Small intestine (tissue), 16 donors: ENCODE measurements around the gene HOPX. TPM values are rescaled to one million over a fixed set of nuclear protein-coding genes. Genes with fewer than 3 reads are reported as not detected.
"Not testable (repeated sequence)": the region's sequence is repeated elsewhere in the genome, so short reads cannot be mapped to it uniquely, and the experiment has no call there.

Source experiments
- DNase-seq, 2 donors: peaks; one replicate each; pipeline versions ENCODE4 v3.0.0 to v3.0.0-alpha.2; 2013
- FAIRE-seq: peaks from 2 replicates; lab custom pipeline; 2012; peaks lifted over from hg19 to GRCh38; lab: Jason Lieb, UNC
- H3K27ac ChIP-seq, 3 donors: one replicate each; pipeline ENCODE4 v1.5.1; 2013; ENCODE audit warnings: low read length in 2 of 3, mild to moderate bottlenecking in 2 of 3, control low read depth in 1 of 3, inconsistent platforms in 1 of 3, low read depth in 1 of 3, moderate library complexity in 1 of 3
- H3K27me3 ChIP-seq, 3 donors: one replicate each; pipeline ENCODE4 v1.6.1; 2013; ENCODE audit warnings: low read length in 3 of 3, inconsistent platforms in 1 of 3; ENCODE audit not compliant: control insufficient read depth in 3 of 3, insufficient read depth in 3 of 3
- H3K36me3 ChIP-seq, 3 donors: one replicate each; pipeline ENCODE4 v1.6.1; 2013; ENCODE audit warnings: low read length in 3 of 3, inconsistent platforms in 1 of 3, low read depth in 1 of 3, mild to moderate bottlenecking in 1 of 3, moderate library complexity in 1 of 3; ENCODE audit not compliant: control insufficient read depth in 3 of 3, insufficient read depth in 2 of 3
- H3K4me1 ChIP-seq, 3 donors: one replicate each; pipeline ENCODE4 v1.6.1; 2013; ENCODE audit warnings: low read length in 2 of 3, inconsistent platforms in 1 of 3, low read depth in 1 of 3, mild to moderate bottlenecking in 1 of 3, moderate library complexity in 1 of 3; ENCODE audit not compliant: control insufficient read depth in 3 of 3, insufficient read depth in 2 of 3
- H3K4me3 ChIP-seq, 3 donors: one replicate each; pipeline ENCODE4 v1.5.1; 2013; ENCODE audit warnings: low read length in 3 of 3, control low read depth in 1 of 3, inconsistent platforms in 1 of 3, low read depth in 1 of 3, mild to moderate bottlenecking in 1 of 3, moderate library complexity in 1 of 3
- H3K9me3 ChIP-seq, 2 donors: one replicate each; pipeline ENCODE4 v1.6.1; 2013; ENCODE audit warnings: low read depth in 1 of 2, low read length in 1 of 2; ENCODE audit not compliant: control insufficient read depth in 2 of 2, insufficient read depth in 1 of 2
- WGBS, 3 donors: extraction: QIAGEN DNeasy Blood & Tissue Kit; methylation state at CpG; one replicate each; pipeline ENCODE4 v1.1.7; 2013; 5-methylcytosine and 5-hydroxymethylcytosine counted together
- long read RNA-seq, 10 donors: transcript quantifications; one replicate each; lab custom pipeline, GENCODE V29; 2026
- polyA plus RNA-seq, 4 donors: library from polyadenylated mRNA; stranded (reverse) in 3 of 4; unstranded in 1 of 4; fragments of 200-250 nt in 3 of 4; fragments of 120-200 nt in 1 of 4; gene quantifications; one replicate each; pipeline versions ENCODE4 v1.2.1 to v1.2.3, GENCODE V29; 2013
- donor health status: healthy with polysubstance abuse.
- donor health status: control.
- donor health status: control.
- donor health status: Bipolar disorder and iron deficiency.
- donor health status: healthy.

Gene HOPX, protein sequence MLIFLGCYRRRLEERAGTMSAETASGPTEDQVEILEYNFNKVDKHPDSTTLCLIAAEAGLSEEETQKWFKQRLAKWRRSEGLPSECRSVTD
- 100 to 1,000 TPM in 1 of 4 donors, 10 to 100 TPM in 2, 1 to 10 TPM in 1; 8.6 to 146 (median 47.4) TPM for polyA plus RNA-seq
- long read RNA-seq, donor 1, transcript HOPX-207 (1 exons, 3,203 nt): minor isoform, 6 of 24 reads
- long read RNA-seq, donor 1, transcript HOPX-201 (3 exons, 1,129 nt): major isoform, 10 of 24 reads
- long read RNA-seq, donor 1, partial matches to known transcripts: 0 of 24 reads
- long read RNA-seq, donor 1, other reads (novel, unspliced or antisense): 0 of 24 reads
- long read RNA-seq, donor 2, partial matches to known transcripts: 0 of 3 reads
- long read RNA-seq, donor 2, other reads (novel, unspliced or antisense): 0 of 3 reads
- long read RNA-seq, donor 3, transcript HOPX-202 (3 exons, 1,611 nt): major isoform, 6 of 19 reads
- long read RNA-seq, donor 3, transcript HOPX-207 (1 exons, 3,203 nt): major isoform, 6 of 19 reads
- long read RNA-seq, donor 3, partial matches to known transcripts: 0 of 19 reads
- long read RNA-seq, donor 3, other reads (novel, unspliced or antisense): 0 of 19 reads
- long read RNA-seq, donor 4: 0 reads
- long read RNA-seq, donor 5, partial matches to known transcripts: 0 of 3 reads
- long read RNA-seq, donor 5, other reads (novel, unspliced or antisense): 0 of 3 reads
- long read RNA-seq, donor 6, transcript HOPX-202 (3 exons, 1,611 nt): major isoform, 5 of 12 reads
- long read RNA-seq, donor 6, partial matches to known transcripts: 0 of 12 reads
- long read RNA-seq, donor 6, other reads (novel, unspliced or antisense): 0 of 12 reads
- long read RNA-seq, donor 7: 0 reads
- long read RNA-seq, donor 8, partial matches to known transcripts: 0 of 6 reads
- long read RNA-seq, donor 8, other reads (novel, unspliced or antisense): 0 of 6 reads
- long read RNA-seq, donor 9, partial matches to known transcripts: 0 of 3 reads
- long read RNA-seq, donor 9, other reads (novel, unspliced or antisense): 0 of 3 reads
- long read RNA-seq, donor 10, partial matches to known transcripts: 0 of 4 reads
- long read RNA-seq, donor 10, other reads (novel, unspliced or antisense): 0 of 4 reads

DNA sequence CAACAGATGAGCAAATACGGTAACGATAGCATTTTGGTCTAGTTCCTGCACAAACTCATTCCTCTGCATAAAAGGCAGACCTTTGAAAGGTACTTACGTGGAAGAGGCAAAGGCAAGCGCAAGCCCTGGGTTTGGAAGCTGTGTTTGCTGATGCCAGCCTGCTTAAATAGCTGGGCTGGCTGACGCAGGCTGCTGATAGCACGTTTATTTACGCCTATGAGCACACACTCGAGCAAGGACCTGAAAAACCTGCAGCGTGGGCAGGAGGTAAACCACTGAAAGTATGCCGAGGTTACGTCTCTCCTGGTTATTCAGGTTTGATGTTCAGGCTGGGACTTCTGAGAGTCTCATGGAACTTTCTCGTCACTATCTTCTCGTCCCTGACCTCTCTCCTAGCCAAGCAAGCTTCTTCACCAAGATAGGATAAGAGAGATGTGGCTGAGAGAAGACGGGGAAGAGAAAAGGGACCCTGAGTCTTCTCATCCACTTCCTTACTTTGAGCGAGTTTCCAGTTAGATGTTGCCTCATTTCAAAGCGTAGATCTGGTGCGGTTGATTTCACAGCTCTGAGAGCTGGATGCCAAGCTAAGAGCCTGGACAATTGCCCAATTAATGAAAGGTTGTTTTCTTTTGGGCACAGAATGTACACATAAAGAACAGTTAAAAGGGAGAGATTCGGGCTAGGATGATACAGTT lies at the start of gene HOPX:
Gene HOPX (minus strand): TSS at position 139 of the 695 bp plus-strand sequence. CDS start 23,480 bp downstream, outside the sequence.
- H3K9me3 ChIP-seq: no peaks in the 10 kb centered on the region
- peak within 1 kb of the TSS in 1 of 3 donors; percentile 29 for H3K4me3 ChIP-seq
- 7 to 24% (median 13%) methylated on average over 18 of the region's 18 CpGs for WGBS, 3 donors
- FAIRE-seq (no peak), DNase-seq (peak; percentile 59 to 84)
- no peaks in the 10 kb centered on the region for H3K36me3 ChIP-seq
- peaks cover 0 to 6% (median 0%) of the 10 kb centered on the region in 3 donors for H3K27me3 ChIP-seq
- H3K4me1 ChIP-seq: peaks cover 0 to 6% (median 4%) of the 10 kb centered on the region in 3 donors
- H3K27ac ChIP-seq: peak within 1 kb of the TSS in 1 of 3 donors; percentile 36

DNA sequence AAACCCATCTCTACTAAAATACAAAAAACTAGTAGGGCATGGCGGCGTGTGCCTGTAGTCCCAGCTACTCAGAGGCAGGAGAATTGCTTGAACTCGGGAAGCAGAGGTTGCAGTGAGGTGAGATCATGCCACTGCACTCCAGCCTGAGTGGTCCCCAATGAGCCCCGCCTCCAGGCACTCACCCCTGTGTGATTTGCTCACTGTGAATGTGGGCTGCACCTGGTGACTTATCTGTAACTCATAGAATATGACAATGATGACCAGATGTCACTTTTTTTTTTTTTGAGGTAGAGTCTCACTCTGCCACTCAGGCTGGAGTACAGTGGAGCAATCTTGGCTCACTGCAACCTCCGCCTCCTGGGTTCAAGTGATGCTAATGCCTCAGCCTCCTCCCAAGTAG lies 49.0 kb upstream of the HOPX start:
- FAIRE-seq: no peak
- Histone ChIP-seq H3K27ac (no peak overlapping the region), H3K4me1 (peaks cover 0 to 12% (median 0%) of the 10 kb centered on the region in 3 donors)

DNA sequence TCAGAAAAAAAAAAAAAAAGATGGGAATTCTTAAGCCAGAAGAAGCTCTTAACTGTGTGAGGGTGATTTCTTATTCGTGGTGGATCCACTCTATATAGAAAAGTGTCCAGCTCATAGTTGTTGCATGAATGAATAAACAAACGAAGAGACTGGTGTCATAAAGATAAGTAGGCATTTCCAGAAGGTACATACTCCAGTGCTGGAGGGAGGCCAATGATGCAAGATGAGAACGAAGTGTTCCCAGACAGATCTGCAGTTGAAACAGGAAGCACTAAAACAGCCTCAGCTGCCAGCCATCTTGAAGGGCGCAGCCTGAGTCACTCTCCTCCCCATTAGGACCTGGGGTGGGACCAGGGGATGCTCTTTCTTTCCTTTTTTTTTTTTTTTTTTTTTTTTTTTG lies 47.4 kb upstream of the HOPX start:
- Histone ChIP-seq H3K9me3 (no peaks in the 10 kb centered on the region), H3K27me3 (no peaks in the 10 kb centered on the region), H3K4me1 (peaks cover 0 to 15% (median 0%) of the 10 kb centered on the region in 3 donors), H3K36me3 (no peaks in the 10 kb centered on the region), H3K4me3 (no peak overlapping the region), H3K27ac (no peak overlapping the region)
- 7 to 27% (median 19%) methylated on average over 4 of the region's 4 CpGs for WGBS, 3 donors
- FAIRE-seq: no peak
- DNase-seq: peak; percentile 83 to 99

More for the DNA sequence above, 49.0 kb upstream of the HOPX start:
- no peak overlapping the region for H3K4me3 ChIP-seq
- no peaks in the 10 kb centered on the region for H3K9me3 ChIP-seq
- DNase-seq: no peak
- H3K36me3 ChIP-seq: no peaks in the 10 kb centered on the region
- 88 to 92% (median 92%) methylated on average over 5 of the region's 5 CpGs for WGBS, 3 donors
- H3K27me3 ChIP-seq: no peaks in the 10 kb centered on the region

DNA sequence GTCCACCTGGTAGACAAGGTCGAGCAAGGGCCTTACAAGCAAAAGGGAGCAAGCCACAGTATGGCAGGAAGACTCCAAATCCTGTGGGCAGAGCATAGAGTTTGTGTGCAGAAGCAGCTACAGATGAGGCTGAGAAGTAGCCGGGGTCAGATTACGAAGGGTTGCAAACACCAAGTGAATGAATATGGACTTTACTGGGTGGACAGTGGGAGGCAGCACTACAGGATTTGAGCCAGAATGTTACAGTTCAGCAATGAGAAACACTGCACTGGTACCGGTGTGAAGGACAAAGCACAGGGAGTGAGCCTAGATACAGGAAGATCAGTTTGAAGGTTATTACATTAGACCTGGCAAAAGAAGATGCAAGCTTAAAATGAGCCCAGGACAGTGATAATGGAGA lies 46.1 kb upstream of the HOPX start:
- H3K9me3 ChIP-seq: no peaks in the 10 kb centered on the region
- H3K27ac ChIP-seq: no peak overlapping the region
- 79 to 85% (median 82%) methylated on average over 4 of the region's 4 CpGs for WGBS, 3 donors
- FAIRE-seq (no peak), DNase-seq (no peak)
- H3K27me3 ChIP-seq: no peaks in the 10 kb centered on the region
- no peaks in the 10 kb centered on the region for H3K36me3 ChIP-seq
- H3K4me3 ChIP-seq: no peak overlapping the region
- peaks cover 0 to 18% (median 4%) of the 10 kb centered on the region in 3 donors for H3K4me1 ChIP-seq

DNA sequence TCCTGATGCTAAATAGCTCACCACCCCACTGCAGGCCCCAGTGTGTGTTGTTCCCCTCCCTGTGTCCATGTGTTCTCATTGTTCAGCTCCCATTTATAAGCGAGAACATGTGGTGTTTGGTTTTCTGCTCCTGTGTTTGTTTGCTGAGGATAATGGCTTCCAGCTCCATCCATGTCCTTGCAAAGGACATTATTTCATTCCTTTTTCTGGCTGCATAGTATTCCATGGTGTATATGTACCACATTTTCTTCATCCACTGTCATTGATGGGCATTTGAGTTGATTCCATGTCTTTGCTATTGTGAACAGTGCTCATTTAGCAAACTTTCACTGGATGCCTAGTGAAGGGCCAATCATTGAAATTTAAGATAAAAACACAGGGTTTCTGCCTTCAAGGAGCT lies 45.5 kb upstream of the HOPX start:
- H3K9me3 ChIP-seq, FAIRE-seq, H3K27ac ChIP-seq, H3K36me3 ChIP-seq, DNase-seq, H3K27me3 ChIP-seq, H3K4me3 ChIP-seq: not testable (repeated sequence)
- H3K4me1 ChIP-seq: peaks cover 0 to 13% (median 4%) of the 10 kb centered on the region in 3 donors
- WGBS, 3 donors: 95 to 97% (median 95%) methylated on average over 1 of the region's 1 CpG

DNA sequence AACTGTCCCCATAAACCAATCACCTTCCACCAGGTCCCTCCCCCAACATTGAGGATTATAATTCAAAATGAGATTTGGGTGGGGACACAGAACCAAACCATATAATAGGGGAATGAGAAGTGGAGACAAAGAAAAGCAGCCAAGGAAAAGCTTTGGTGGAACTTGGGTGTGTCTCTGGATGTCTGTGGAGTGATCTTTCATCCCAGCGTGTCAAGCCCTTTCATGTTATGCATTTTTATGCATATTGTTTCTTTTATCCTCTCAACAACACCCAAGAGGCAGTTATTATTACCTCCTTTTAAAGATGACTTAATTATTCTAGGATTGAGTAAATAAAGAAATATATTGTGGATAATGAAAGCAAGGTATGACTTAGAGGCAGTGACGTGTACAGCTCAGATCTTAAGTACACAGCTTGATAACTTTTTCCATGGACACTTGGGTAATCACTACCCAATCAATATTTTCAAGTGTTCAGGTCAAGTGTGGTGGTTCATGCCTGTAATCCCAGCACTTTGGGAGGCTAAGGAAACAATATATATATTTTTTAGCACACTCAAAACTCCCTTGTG lies 42.6 kb upstream of the HOPX start:
- Histone ChIP-seq H3K27me3 (no peaks in the 10 kb centered on the region), H3K9me3 (peaks cover 0 to 4% of the 10 kb centered on the region in 2 donors), H3K4me3 (no peak overlapping the region), H3K36me3 (no peaks in the 10 kb centered on the region), H3K27ac (peak overlapping the region in 2 of 3 donors; percentile 30 to 52), H3K4me1 (peaks cover 0 to 10% (median 4%) of the 10 kb centered on the region in 3 donors)
- no peak for FAIRE-seq
- 18 to 44% (median 25%) methylated on average over 2 of the region's 2 CpGs for WGBS, 3 donors
- DNase-seq: peak; percentile 27 to 67

DNA sequence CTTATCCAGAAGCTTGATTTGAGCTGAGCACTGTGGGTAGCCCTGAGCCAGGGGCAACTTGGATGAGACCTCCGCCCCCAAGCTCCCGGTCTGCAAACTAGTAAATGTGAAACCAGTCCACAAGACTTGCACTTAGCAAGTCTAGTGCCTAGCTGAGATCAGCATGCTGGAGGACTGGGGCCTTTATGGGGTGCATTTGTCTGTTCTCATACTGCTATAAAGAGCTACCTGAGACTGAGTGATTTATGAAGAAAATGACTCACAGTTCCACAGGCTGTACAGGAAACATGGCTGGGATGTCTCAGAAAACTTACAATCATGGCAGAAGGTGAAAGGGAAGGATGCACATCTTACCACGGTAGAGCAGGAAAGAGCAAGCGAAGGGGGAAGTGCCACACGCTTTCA lies 42.1 kb upstream of the HOPX start:
- Histone ChIP-seq H3K27ac (peak overlapping the region in 2 of 3 donors; percentile 30 to 52), H3K9me3 (peaks cover 0 to 4% of the 10 kb centered on the region in 2 donors), H3K36me3 (no peaks in the 10 kb centered on the region), H3K4me1 (peaks cover 0 to 10% (median 4%) of the 10 kb centered on the region in 3 donors), H3K4me3 (no peak overlapping the region), H3K27me3 (no peaks in the 10 kb centered on the region)
- 61 to 81% (median 68%) methylated on average over 5 of the region's 5 CpGs for WGBS, 3 donors
- FAIRE-seq (no peak), DNase-seq (peak; percentile 25 to 63)
